Cerebellar cortex (tissue), 1 donor: ENCODE results near the gene CSNK2A1.
"Not testable (repeated sequence)": the region's sequence is repeated elsewhere in the genome, so short reads cannot be mapped to it uniquely, and the experiment has no call there.

Experiments used
- DNase-seq: peaks from one replicate; pipeline ENCODE4 v3.0.0-alpha.2; 2015; ENCODE audit warnings: low spot score

The CSNK2A1 gene

DNA sequence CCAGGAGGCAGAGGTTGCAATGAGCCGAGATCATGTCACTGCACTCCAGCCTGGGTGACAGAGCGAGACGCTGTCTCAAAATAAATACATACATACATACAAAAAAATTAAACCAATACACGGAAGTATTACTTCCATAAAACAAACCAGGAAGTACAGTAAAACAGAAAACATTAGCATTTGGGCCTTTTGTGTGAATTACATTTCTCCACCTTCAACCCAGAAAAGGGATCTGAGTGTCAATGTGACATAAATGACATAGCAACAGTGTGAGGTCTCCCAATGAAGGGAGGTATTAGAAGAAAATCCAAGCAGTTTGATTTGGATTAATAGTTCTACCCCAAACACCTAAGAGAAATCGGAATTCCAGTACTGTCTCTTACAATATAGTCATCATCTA lies 10.1 kb downstream of the CSNK2A1 start:
- no peak for DNase-seq

GRCh38 chr20:532530-532929 lies 11.1 kb downstream of the CSNK2A1 start:
- no peak for DNase-seq

- DNase-seq = no peak
Observed at GRCh38 chr20:531608-532007, 12.0 kb downstream of the CSNK2A1 start.

DNA sequence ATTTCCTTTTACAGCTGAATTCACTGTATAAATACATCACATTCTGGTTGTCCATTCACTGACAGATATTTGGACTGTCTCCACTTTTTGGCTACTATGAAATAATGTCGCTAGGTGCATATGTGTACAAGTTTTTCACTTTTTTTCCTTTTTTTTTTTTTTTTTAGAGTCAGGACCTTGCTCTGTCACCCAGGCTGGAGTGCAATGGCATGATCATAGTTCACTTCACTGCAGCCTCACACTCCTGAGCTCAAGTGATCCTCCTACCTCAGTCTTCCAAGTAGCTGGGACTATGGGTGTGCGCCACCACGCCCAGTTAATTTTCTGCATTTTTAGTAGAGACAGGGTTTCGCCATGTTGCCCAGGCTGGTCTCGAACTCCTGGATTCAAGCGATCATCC lies 13.3 kb downstream of the CSNK2A1 start:
- DNase-seq = no peak

DNA sequence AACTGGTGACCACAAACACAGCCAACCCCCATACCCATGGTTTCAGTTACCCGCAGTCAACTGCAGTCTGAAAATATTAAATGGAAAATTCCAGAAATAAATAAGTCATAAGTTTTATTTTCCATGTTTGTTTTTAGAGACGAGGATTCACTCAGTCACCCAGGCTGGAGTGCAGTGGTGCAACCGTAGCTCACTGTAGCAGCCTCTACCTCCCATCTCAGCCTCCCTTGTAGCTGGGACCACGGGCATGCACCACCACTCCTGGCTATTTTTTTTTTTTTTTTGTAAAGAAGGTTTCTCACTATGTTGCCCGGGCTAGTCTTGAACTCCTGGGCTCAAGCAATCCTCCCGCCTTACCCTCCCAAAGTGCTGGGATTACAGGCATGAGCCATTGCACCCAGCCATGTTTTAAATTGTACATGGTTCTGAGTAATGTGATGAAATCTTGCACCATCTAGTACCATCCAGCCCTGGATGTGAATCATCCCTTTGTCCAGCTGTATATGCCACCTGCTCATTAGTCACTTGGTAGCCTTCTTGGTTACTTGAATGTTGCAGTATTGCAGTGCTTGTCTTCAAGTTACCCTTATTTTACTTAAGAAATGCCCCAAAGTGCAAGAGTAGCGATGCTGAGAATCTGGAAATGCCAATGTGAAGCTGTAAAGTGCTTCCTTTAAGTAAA lies 14.5 kb downstream of the CSNK2A1 start:
- DNase-seq = no peak

- DNase-seq = no peak
Observed at GRCh38 chr20:527571-527886, 16.1 kb downstream of the CSNK2A1 start.

DNA sequence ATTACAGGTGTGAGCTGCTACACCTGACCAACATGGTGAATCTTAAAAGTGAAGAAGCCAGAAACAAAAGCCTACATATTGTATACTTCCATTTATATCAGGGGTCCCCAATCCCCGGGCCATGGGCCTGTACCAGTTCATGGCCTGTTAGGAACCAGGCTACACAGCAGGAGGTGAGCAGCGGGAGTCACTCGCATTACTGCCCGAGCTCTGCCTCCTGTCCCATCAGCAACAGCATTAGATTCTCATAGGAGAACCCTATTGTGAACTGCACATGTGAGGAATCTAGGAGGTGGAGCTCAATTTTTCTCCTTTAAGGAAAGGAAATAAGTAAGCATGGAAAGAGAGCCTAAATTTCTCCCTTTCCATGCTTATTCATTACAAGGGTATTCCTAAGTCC lies 21.7 kb downstream of the CSNK2A1 start:
- DNase-seq = no peak

- DNase-seq = no peak
Observed at GRCh38 chr20:519999-520398, 23.6 kb downstream of the CSNK2A1 start.

- DNase-seq = no peak
Observed at GRCh38 chr20:517221-517620, 26.4 kb downstream of the CSNK2A1 start.

GRCh38 chr20:516799-517198 lies 26.8 kb downstream of the CSNK2A1 start:
- no peak for DNase-seq

- DNase-seq = no peak
Observed at GRCh38 chr20:515696-516095, 27.9 kb downstream of the CSNK2A1 start.

GRCh38 chr20:513429-513828 lies 30.2 kb downstream of the CSNK2A1 start:
- DNase-seq = peak; percentile 35

- not testable (repeated sequence) for DNase-seq
Observed at GRCh38 chr20:510328-511057, 33.1 kb downstream of the CSNK2A1 start.

DNA sequence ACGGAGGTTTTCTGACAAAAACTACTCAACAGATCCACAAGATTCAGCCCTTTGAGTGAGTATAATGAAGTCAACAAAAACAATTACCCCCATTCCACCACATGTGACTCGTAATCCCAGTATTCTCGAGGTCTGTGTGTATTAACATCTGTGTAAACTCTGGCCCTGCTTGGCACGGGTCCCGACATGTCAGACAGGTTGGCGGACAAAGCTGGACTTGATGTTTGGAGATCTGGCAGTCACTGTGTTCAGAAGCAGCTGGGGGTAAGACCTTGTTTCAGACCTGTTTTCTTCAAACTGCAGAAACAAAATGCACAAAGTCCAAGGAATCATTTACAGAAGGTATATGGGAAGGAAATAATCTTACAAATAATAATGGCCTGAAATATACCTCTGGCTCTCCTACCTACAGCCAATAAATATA lies 35.2 kb downstream of the CSNK2A1 start:
- DNase-seq = not testable (repeated sequence)

DNA sequence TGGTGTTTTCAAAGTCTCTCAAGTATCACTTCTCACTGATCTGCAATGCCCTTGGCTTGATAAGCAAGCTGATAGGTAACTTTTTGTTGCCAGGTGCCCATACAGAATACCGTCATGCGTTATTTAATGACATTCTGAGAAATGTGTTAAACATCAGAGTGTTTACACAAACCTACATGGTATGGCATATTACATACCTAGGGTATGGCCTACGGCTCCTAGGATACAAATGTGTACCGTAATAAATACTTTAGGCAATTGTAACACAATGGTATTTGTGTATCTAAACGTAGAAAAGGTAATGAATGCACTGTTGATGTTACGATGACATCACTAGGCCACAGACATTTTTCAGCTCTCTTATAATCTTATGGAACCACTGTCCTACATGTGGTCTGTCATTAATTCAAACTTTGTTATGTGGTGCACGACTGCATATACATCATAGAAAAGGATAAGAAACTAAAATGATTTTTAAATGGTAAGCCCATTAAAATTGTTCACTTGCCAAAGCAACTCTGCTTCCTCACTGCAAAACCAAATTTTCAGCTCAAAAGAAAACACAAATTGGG lies 35.7 kb downstream of the CSNK2A1 start:
- DNase-seq = no peak

GRCh38 chr20:507006-507758 lies 36.4 kb downstream of the CSNK2A1 start:
- DNase-seq = no peak

DNA sequence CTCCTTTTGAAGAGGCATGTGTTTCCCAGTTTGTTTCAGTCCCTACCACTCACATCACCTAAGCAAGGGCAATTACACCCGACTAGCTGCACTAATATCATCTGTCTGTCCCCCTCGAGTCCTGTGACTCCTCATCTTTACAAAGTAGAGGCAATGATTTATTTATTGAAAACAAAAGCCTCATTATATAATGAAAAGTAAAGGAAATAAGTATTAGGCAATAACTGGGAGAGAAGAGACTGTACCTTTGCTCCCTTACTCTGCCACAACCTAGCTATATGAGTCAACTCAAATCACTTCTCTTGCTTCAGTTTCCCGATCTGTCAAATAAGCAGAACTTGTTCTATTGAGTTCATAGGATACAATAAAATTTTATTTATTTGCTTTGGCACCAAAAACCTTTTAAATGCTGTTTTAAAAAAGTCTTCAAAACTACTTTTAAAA lies 38.9 kb downstream of the CSNK2A1 start:
- no peak for DNase-seq

DNA sequence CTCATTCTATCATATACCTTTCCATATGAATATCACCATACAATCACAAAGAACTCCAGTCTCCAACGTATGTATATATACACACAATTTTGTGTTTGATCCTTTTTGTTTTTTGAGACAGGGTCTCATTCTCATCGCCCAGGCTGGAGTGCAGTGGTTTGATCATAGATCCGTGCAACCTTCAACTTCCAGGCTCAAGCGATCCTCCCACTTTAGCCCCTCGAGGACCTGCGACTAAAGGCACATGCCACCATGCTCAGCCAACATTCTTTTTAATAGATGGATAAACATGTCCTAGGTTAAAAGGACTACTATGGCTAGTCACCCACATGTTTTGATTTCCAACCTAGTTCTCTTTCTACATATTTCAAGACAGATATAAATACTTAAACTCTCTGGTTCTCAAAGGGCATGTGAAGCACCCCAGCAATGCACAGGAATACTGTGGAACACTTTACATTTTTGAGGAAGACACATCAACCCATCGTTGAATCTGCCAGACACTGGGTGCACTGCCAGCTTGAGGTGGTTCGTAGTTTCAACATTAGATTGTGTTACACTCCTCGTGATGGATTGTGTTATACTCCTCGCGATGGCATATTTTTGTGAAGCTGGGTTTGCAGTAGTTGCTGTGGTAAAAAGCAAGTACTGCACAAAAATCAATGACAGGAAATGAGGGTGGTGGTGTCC lies 40.4 kb downstream of the CSNK2A1 start:
- no peak for DNase-seq

- no peak for DNase-seq
Observed at GRCh38 chr20:497979-498378, 45.6 kb downstream of the CSNK2A1 start.

DNA sequence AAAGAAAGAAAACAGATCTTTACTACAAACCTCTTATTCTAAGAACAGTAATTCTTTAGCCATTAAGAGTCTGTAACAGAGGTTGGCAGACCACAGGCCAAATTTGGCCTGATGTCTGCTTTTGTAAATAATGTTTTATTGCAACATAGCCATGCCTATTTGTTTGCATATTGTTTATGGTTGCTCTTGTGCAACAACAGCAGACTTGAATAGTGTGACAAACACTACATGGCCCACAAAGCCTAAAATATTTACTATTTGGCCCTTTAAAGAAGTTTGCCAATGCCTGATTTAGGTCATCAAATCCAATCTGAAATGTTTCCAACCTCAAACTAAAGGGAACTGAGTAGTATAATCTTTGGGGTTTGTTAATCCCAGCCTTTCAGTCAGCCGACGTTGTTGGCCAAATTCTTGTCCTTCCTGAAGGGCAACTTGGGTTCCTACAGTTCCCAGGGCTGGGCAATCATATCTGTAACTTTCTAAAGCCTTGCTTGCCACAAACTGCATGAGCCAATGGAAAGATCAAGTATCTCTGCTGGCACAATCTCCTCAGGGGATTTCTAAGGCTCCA lies 47.4 kb downstream of the CSNK2A1 start:
- no peak for DNase-seq

- DNase-seq = no peak
Observed at GRCh38 chr20:492159-492558, 51.4 kb downstream of the CSNK2A1 start.

DNA sequence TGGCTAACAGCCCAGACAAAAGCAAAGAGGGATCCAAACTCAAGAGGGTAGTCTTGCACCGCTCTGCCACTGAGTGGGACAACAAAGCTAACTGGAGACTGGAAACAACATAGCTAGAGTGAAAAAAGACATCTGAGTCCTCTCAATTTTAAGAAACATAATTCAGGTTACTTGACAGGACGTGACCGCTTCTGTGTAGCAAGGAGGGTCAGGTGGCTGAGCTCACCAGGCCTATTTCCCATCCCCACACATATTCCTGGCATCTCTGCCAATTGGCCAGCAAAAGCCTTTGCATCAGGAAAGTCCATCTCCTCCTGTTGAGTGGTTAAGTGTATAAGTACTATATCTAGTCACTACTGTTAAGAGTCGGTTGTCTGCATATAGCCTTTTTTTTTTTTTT lies 55.9 kb downstream of the CSNK2A1 start:
- DNase-seq = no peak
